ENCODE measurements around the gene INVS. TPM values are rescaled to one million over a fixed set of nuclear protein-coding genes. Genes with fewer than 3 reads are reported as not detected.
"Not testable (repeated sequence)": the region's sequence is repeated elsewhere in the genome, so short reads cannot be mapped to it uniquely, and the experiment has no call there.

The INVS gene
- total and polyA plus RNA-seq, 2 donors = 5.0 to 11.7 TPM

DNA sequence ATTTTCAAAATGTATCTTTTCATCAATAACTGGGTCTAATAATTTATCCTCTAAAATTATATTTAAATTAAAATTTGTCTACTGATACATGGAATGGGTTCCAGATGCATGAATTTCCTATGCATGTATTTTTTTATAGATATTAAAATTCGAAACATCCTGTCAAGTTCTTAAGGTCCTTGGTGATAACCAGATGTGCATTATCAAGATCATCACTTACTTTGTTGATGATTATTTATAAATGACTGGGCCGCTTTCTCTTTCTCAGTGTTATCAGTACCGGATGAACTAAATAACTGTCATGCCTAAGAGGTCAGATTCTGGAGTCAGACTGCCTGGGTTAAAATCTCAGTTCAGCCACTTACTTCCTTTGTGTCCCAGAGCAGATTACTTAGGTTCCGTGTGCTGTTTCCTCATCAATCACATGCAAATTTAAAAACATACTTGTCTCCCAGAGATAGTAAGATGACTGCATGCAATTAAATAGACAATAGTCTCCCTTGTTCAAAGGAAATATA, 129.4 kb downstream of the INVS start:
- Histone ChIP-seq H3K4me3 (ENCODE audit: low read length in 2 of 2) (no peak overlapping the region), H3K36me3 (ENCODE audit: control insufficient read depth in 2 of 2, insufficient read depth in 2 of 2, low read length in 1 of 2) (peaks cover 3 to 8% of the 10 kb centered on the region in 2 donors), H3K4me1 (ENCODE audit: control insufficient read depth in 2 of 2, insufficient read depth in 2 of 2, low read length in 2 of 2) (no peaks in the 10 kb centered on the region), H3K27me3 (ENCODE audit: control insufficient read depth in 2 of 2, insufficient read depth in 1 of 2, low read length in 1 of 2) (no peaks in the 10 kb centered on the region), H3K27ac (ENCODE audit: low read depth in 1 of 2, low read length in 1 of 2) (no peak overlapping the region), H3K9me3 (ENCODE audit: control insufficient read depth in 2 of 2, insufficient read depth in 1 of 2, low read length in 1 of 2) (no peaks in the 10 kb centered on the region)
- no peak for DNase-seq (ENCODE audit: low read depth in 6 of 9, low spot score in 9 of 9)
- WGBS = 98% methylated on average over 4 of the region's 4 CpGs

DNA sequence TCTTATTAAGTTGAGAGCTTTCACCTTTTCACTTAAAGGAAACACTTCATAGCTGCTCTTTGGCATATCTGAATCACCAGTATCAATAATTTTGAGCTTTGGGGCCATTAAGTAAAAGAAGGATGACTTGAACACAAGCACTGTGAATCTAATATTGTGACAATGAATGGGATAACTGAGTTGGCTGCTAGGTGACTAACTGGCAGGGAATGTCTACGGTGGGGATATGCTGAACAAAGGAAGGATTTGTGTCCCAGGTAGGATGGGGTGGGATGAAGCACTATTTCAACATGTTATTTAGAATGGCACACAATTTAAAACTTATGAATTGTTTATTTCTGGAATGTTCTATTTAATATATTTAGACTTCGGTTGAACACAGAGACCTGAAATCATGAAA, 130.1 kb downstream of the INVS start:
- DNase-seq (ENCODE audit: low read depth in 6 of 9, low spot score in 9 of 9) = no peak
- Histone ChIP-seq H3K4me1 (ENCODE audit: control insufficient read depth in 2 of 2, insufficient read depth in 2 of 2, low read length in 2 of 2) (no peaks in the 10 kb centered on the region), H3K36me3 (ENCODE audit: control insufficient read depth in 2 of 2, insufficient read depth in 2 of 2, low read length in 1 of 2) (peaks cover 3 to 8% of the 10 kb centered on the region in 2 donors), H3K27ac (ENCODE audit: low read depth in 1 of 2, low read length in 1 of 2) (no peak overlapping the region), H3K9me3 (ENCODE audit: control insufficient read depth in 2 of 2, insufficient read depth in 1 of 2, low read length in 1 of 2) (no peaks in the 10 kb centered on the region), H3K27me3 (ENCODE audit: control insufficient read depth in 2 of 2, insufficient read depth in 1 of 2, low read length in 1 of 2) (no peaks in the 10 kb centered on the region), H3K4me3 (ENCODE audit: low read length in 2 of 2) (no peak overlapping the region)
- 98% methylated on average over 2 of the region's 2 CpGs for WGBS

DNA sequence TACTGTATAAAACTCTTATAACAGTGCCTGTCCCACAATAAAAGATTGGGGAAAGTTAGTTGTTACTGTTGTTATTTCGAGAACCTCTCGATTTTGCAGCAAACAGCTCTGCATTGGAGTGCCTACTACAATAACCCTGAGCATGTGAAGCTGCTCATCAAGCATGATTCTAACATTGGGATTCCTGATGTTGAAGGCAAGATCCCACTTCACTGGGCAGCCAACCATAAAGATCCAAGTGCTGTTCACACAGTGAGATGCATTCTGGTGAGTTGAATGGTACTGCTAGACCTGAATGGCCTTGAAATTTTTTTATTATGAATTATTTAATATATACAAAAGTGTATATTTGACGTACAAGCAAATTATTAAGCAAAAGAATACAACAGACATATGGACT, 130.5 kb downstream of the INVS start:
- Histone ChIP-seq H3K9me3 (ENCODE audit: control insufficient read depth in 2 of 2, insufficient read depth in 1 of 2, low read length in 1 of 2) (no peaks in the 10 kb centered on the region), H3K4me1 (ENCODE audit: control insufficient read depth in 2 of 2, insufficient read depth in 2 of 2, low read length in 2 of 2) (no peaks in the 10 kb centered on the region), H3K27me3 (ENCODE audit: control insufficient read depth in 2 of 2, insufficient read depth in 1 of 2, low read length in 1 of 2) (no peaks in the 10 kb centered on the region), H3K27ac (ENCODE audit: low read depth in 1 of 2, low read length in 1 of 2) (no peak overlapping the region), H3K4me3 (ENCODE audit: low read length in 2 of 2) (no peak overlapping the region), H3K36me3 (ENCODE audit: control insufficient read depth in 2 of 2, insufficient read depth in 2 of 2, low read length in 1 of 2) (peaks cover 3 to 8% of the 10 kb centered on the region in 2 donors)
- WGBS = 98% methylated on average over 3 of the region's 3 CpGs
- no peak for DNase-seq (ENCODE audit: low read depth in 6 of 9, low spot score in 9 of 9)

DNA sequence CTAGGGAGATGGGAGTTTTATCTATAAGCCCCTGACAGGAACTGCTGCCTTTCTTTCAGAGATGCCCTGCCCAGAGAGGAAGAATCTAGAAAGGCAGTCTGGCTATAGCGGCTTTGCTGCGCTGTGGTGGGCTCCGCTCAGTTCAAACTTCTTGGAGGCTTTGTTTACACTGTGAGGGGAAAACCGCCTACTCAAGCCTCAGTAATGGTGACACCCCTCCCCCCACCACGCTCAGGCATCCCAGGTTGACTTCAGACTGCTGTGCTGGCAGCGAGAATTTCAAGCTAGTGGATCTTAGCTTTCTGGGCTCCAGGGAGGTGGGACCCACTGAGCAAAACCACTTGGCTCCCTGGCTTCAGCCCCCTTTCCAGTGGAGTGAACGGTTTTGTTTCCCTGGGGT, 137.9 kb downstream of the INVS start:
- H3K27me3 ChIP-seq (ENCODE audit: control insufficient read depth in 2 of 2, insufficient read depth in 1 of 2, low read length in 1 of 2); DNase-seq (ENCODE audit: low read depth in 6 of 9, low spot score in 9 of 9); H3K9me3 ChIP-seq (ENCODE audit: control insufficient read depth in 2 of 2, insufficient read depth in 1 of 2, low read length in 1 of 2); H3K4me1 ChIP-seq (ENCODE audit: control insufficient read depth in 2 of 2, insufficient read depth in 2 of 2, low read length in 2 of 2); H3K36me3 ChIP-seq (ENCODE audit: control insufficient read depth in 2 of 2, insufficient read depth in 2 of 2, low read length in 1 of 2); H3K27ac ChIP-seq (ENCODE audit: low read depth in 1 of 2, low read length in 1 of 2); H3K4me3 ChIP-seq (ENCODE audit: low read length in 2 of 2): not testable (repeated sequence)
- 98% methylated on average over 7 of the region's 7 CpGs for WGBS

DNA sequence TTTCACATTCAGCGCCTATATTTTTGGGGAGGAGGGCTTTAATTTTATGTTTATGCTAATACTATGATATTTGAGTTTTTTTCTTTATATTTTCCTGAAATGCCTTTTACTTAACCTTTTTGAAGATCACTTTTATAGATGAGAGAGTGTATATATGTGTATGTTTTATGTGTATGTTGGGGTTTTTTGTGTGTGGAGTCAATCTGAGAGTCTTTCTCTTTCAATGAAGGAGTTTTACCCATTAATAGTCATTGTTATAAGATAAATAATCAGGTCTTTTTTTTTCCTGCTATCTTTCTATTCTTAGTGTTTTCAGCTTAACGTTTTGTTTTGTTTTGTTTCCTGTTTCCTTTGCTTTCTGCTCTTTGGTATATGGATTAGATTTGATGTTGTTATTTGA, 141.5 kb downstream of the INVS start:
- DNase-seq (ENCODE audit: low read depth in 6 of 9, low spot score in 9 of 9) = no peak
- 92% methylated on average over 2 of the region's 2 CpGs for WGBS
- Histone ChIP-seq H3K27ac (ENCODE audit: low read depth in 1 of 2, low read length in 1 of 2) (no peak overlapping the region), H3K36me3 (ENCODE audit: control insufficient read depth in 2 of 2, insufficient read depth in 2 of 2, low read length in 1 of 2) (peaks cover 4 to 6% of the 10 kb centered on the region in 2 donors), H3K9me3 (ENCODE audit: control insufficient read depth in 2 of 2, insufficient read depth in 1 of 2, low read length in 1 of 2) (peaks cover 0 to 8% of the 10 kb centered on the region in 2 donors), H3K4me1 (ENCODE audit: control insufficient read depth in 2 of 2, insufficient read depth in 2 of 2, low read length in 2 of 2) (no peaks in the 10 kb centered on the region), H3K27me3 (ENCODE audit: control insufficient read depth in 2 of 2, insufficient read depth in 1 of 2, low read length in 1 of 2) (no peaks in the 10 kb centered on the region), H3K4me3 (ENCODE audit: low read length in 2 of 2) (no peak overlapping the region)

DNA sequence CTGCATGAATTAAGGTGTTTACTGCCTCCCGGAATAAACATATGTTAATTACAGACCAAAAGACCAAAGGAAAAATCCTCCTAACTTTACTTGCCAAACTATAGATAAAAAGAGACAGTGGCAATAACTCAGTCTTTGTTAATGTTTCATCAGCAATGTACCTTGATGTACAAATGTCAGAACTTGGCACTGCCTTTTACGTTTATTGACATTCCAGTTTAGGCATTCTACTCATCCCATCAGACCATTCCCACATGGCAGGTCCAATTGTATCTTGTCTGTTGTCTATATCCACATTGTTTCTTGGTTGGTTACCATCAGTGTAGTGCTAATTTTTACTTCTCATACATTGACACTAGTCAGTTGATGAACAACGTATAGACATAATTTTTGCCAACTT, 168.2 kb downstream of the INVS start:
- DNase-seq (ENCODE audit: low read depth in 6 of 9, low spot score in 9 of 9) = no peak
- WGBS = 98% methylated on average over 3 of the region's 3 CpGs
- no peak overlapping the region for H3K27ac ChIP-seq (ENCODE audit: low read depth in 1 of 2, low read length in 1 of 2)
- H3K36me3 ChIP-seq (ENCODE audit: control insufficient read depth in 2 of 2, insufficient read depth in 2 of 2, low read length in 1 of 2) = peaks cover 0 to 12% of the 10 kb centered on the region in 2 donors
- H3K9me3 ChIP-seq (ENCODE audit: control insufficient read depth in 2 of 2, insufficient read depth in 1 of 2, low read length in 1 of 2) = no peaks in the 10 kb centered on the region
- H3K4me3 ChIP-seq (ENCODE audit: low read length in 2 of 2) = no peak overlapping the region
- no peaks in the 10 kb centered on the region for H3K4me1 ChIP-seq (ENCODE audit: control insufficient read depth in 2 of 2, insufficient read depth in 2 of 2, low read length in 2 of 2)
- H3K27me3 ChIP-seq (ENCODE audit: control insufficient read depth in 2 of 2, insufficient read depth in 1 of 2, low read length in 1 of 2) = no peaks in the 10 kb centered on the region

DNA sequence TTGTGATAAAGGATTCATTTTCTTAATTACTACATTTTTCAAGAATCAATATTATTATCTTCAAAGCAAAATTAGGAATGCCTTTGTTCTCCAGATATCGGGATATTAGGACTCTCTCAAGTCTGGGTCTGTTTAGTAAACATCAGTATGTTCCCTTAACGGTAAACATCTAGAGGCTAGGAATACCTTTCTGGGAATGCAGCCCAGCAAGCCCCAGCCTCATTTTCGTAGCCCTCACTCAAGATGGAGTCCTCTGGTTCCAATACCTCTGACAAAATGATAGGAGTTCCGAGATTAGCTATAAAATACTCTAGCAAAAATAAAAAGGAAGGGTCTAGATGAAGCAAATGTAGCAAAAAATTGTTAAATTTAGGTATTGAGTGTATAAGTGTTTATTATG, 169.2 kb downstream of the INVS start:
- H3K4me3 ChIP-seq (ENCODE audit: low read length in 2 of 2) = no peak overlapping the region
- no peak for DNase-seq (ENCODE audit: low read depth in 6 of 9, low spot score in 9 of 9)
- H3K27me3 ChIP-seq (ENCODE audit: control insufficient read depth in 2 of 2, insufficient read depth in 1 of 2, low read length in 1 of 2) = no peaks in the 10 kb centered on the region
- 97% methylated on average over 4 of the region's 4 CpGs for WGBS
- H3K27ac ChIP-seq (ENCODE audit: low read depth in 1 of 2, low read length in 1 of 2) = no peak overlapping the region
- peaks cover 6 to 17% of the 10 kb centered on the region in 2 donors for H3K36me3 ChIP-seq (ENCODE audit: control insufficient read depth in 2 of 2, insufficient read depth in 2 of 2, low read length in 1 of 2)
- H3K9me3 ChIP-seq (ENCODE audit: control insufficient read depth in 2 of 2, insufficient read depth in 1 of 2, low read length in 1 of 2) = no peaks in the 10 kb centered on the region
- no peaks in the 10 kb centered on the region for H3K4me1 ChIP-seq (ENCODE audit: control insufficient read depth in 2 of 2, insufficient read depth in 2 of 2, low read length in 2 of 2)

DNA sequence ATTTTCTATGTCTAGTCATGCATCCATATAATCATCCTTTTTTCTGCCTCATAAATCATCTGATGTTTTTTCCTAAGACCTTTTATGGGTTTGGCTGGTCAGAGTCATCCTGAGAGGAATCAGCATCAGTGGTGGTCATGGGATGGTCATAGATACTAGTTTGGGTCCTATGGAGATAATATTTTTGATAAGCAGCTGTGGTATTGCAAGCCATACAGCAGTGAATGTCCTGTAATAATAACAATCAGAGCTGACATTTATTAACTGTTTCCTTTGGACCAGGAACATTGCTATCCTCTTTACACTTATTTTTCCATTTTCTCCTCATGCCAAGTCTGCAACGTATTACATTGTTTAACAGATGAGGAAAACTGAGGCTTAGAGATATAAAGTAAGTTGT, 170.6 kb downstream of the INVS start:
- DNase-seq (ENCODE audit: low read depth in 6 of 9, low spot score in 9 of 9) = no peak
- no peaks in the 10 kb centered on the region for H3K9me3 ChIP-seq (ENCODE audit: control insufficient read depth in 2 of 2, insufficient read depth in 1 of 2, low read length in 1 of 2)
- H3K27me3 ChIP-seq (ENCODE audit: control insufficient read depth in 2 of 2, insufficient read depth in 1 of 2, low read length in 1 of 2) = no peaks in the 10 kb centered on the region
- no peak overlapping the region for H3K27ac ChIP-seq (ENCODE audit: low read depth in 1 of 2, low read length in 1 of 2)
- 99% methylated on average over 1 of the region's 1 CpG for WGBS
- peaks cover 6 to 17% of the 10 kb centered on the region in 2 donors for H3K36me3 ChIP-seq (ENCODE audit: control insufficient read depth in 2 of 2, insufficient read depth in 2 of 2, low read length in 1 of 2)
- no peak overlapping the region for H3K4me3 ChIP-seq (ENCODE audit: low read length in 2 of 2)
- H3K4me1 ChIP-seq (ENCODE audit: control insufficient read depth in 2 of 2, insufficient read depth in 2 of 2, low read length in 2 of 2) = no peaks in the 10 kb centered on the region

DNA sequence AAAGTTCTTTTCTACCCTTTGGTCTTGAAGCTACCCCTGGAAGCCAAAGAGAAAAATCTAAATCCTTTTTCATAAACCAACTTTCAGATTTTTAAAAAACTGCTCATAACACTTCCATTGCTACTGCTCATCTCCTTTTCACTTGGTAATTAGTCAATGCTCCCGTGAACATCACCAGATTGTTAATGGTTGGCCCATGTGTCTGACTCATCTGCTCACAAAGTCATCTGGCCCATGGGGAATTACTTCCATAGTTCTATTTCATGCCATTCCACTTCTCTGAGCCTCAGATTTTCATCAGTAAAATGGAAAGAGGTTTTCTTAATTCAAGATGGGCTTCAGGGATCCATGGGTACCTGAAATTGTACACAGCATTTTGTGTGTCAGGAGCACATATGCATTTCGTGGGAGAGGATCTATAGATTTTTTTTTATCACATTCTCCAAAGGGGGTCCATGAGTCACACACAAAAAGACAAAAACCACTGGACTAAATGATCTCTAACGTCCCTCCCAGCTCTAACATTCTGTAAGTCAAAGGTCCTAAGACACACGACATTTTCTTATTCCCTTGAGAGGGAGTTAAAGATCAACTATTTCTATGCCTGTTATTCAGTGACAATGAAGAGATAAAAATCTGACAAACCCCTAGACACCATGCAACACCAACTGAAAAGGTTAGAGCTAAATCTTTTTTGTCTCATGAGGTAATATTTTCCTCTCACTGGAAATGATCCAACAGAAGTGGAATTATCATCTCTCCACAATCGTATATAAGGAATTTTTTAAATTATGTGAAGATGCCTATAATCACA, 178.3 kb downstream of the INVS start:
- Histone ChIP-seq H3K27ac (ENCODE audit: low read depth in 1 of 2, low read length in 1 of 2) (no peak overlapping the region), H3K4me1 (ENCODE audit: control insufficient read depth in 2 of 2, insufficient read depth in 2 of 2, low read length in 2 of 2) (no peaks in the 10 kb centered on the region), H3K36me3 (ENCODE audit: control insufficient read depth in 2 of 2, insufficient read depth in 2 of 2, low read length in 1 of 2) (peaks cover 9% of the 10 kb centered on the region in 2 donors), H3K4me3 (ENCODE audit: low read length in 2 of 2) (no peak overlapping the region), H3K27me3 (ENCODE audit: control insufficient read depth in 2 of 2, insufficient read depth in 1 of 2, low read length in 1 of 2) (no peaks in the 10 kb centered on the region), H3K9me3 (ENCODE audit: control insufficient read depth in 2 of 2, insufficient read depth in 1 of 2, low read length in 1 of 2) (no peaks in the 10 kb centered on the region)
- DNase-seq (ENCODE audit: low read depth in 6 of 9, low spot score in 9 of 9) = no peak
- WGBS = 95% methylated on average over 5 of the region's 5 CpGs
